Neural crest cell (in vitro differentiated cells): ENCODE measurements around the gene FBXL12. TPM values are rescaled to one million over a fixed set of nuclear protein-coding genes. Genes with fewer than 3 reads are reported as not detected.
A peak's percentile ranks its signal among the peaks of the same experiment; 100 is the strongest.
"Not testable (repeated sequence)": the region's sequence is repeated elsewhere in the genome, so short reads cannot be mapped to it uniquely, and the experiment has no call there.

ENCODE experiments used
- DNase-seq: peaks from one replicate; pipeline ENCODE4 v3.0.0; 2021; ENCODE audit warnings: low read depth, mixed read lengths, low spot score
- H3K27ac Mint-ChIP-seq: one replicate; pipeline ENCODE4 v1.8.0; 2021; ENCODE audit warnings: mild to moderate bottlenecking, mixed read lengths; ENCODE audit not compliant: unreplicated experiment
- H3K27me3 Mint-ChIP-seq: 2 replicates; pipeline ENCODE4 v1.8.0; 2021; ENCODE audit warnings: low read depth, mild to moderate bottlenecking, mixed read lengths
- H3K36me3 Mint-ChIP-seq: 2 replicates; pipeline ENCODE4 v1.8.0; 2021; ENCODE audit warnings: low read depth, mild to moderate bottlenecking, mixed read lengths
- H3K4me1 Mint-ChIP-seq: 2 replicates; pipeline ENCODE4 v1.8.0; 2021; ENCODE audit warnings: mixed read lengths
- H3K4me3 Mint-ChIP-seq: one replicate; pipeline ENCODE4 v1.8.0; 2021; ENCODE audit warnings: mild to moderate bottlenecking, mixed read lengths
- H3K9me3 Mint-ChIP-seq: 2 replicates; pipeline ENCODE4 v1.8.0; 2021; ENCODE audit warnings: mixed read lengths
- CTCF ChIP-seq: fragments of 200-600 bp; sonication (generic); conservative IDR thresholded peaks from 2 replicates; pipeline ENCODE4 v1.5.0; 2021; ENCODE audit warnings: antibody characterized with exemption, mild to moderate bottlenecking
- total RNA-seq: library from RNA; stranded (reverse); gene quantifications from 2 replicates; pipeline ENCODE4 v1.2.1, GENCODE V29; 2021

Gene FBXL12
- total RNA-seq, 1 donor from 2014 or later: 33.1 TPM

- H3K4me3 Mint-ChIP-seq: no peak overlapping the region
- no peak overlapping the region for H3K27ac Mint-ChIP-seq
- H3K9me3 Mint-ChIP-seq: no peaks in the 10 kb centered on the region
- peak; percentile 19 for DNase-seq
- peak; percentile 53 for TF ChIP-seq CTCF
- H3K4me1 Mint-ChIP-seq: no peaks in the 10 kb centered on the region
- peaks cover 5% of the 10 kb centered on the region for H3K36me3 Mint-ChIP-seq
- H3K27me3 Mint-ChIP-seq: no peaks in the 10 kb centered on the region
Measured at GRCh38 chr19:9847087-9847671, 28.3 kb upstream of the FBXL12 start.

- H3K4me3 Mint-ChIP-seq, H3K4me1 Mint-ChIP-seq, DNase-seq, H3K27ac Mint-ChIP-seq, H3K27me3 Mint-ChIP-seq, H3K9me3 Mint-ChIP-seq: not testable (repeated sequence)
- H3K36me3 Mint-ChIP-seq: peaks cover 14% of the 10 kb centered on the region
Measured at GRCh38 chr19:9843626-9844273, 24.9 kb upstream of the FBXL12 start.

- peaks cover 15% of the 10 kb centered on the region for H3K36me3 Mint-ChIP-seq
- H3K4me3 Mint-ChIP-seq: no peak overlapping the region
Measured at GRCh38 chr19:9842834-9843625, 24.2 kb upstream of the FBXL12 start.

DNA sequence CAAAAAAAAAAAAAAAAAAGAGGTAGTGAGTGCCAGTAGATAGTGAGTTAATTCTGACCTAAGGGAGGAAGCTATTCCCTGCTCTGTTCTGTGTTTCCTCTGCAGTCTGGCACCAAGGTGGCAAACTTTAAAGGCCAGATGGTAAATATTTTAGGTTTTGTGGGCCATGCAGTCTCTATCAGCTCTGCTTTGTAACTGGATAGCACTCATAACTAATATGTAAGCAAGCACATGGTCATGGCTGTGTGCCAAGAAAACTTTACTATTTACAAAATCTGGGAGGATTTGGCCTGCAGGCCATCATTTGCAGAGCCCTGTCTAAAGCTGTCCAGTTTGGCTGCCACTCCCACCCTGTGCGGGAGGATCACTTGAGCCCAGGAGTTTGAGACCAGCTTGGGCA, 20.5 kb upstream of the FBXL12 start:
- DNase-seq: no peak
- Mint-ChIP-seq H3K4me3 (peak overlapping the region; percentile 72), H3K36me3 (peaks cover 15% of the 10 kb centered on the region), H3K27ac (no peak overlapping the region), H3K27me3 (peaks cover 3% of the 10 kb centered on the region), H3K9me3 (no peaks in the 10 kb centered on the region), H3K4me1 (peaks cover 19% of the 10 kb centered on the region)
- TF ChIP-seq CTCF: no peak

More at GRCh38 chr19:9842834-9843625, 24.2 kb upstream of the FBXL12 start:
- H3K27ac Mint-ChIP-seq: no peak overlapping the region
- TF ChIP-seq CTCF: no peak
- H3K4me1 Mint-ChIP-seq: no peaks in the 10 kb centered on the region
- H3K9me3 Mint-ChIP-seq: no peaks in the 10 kb centered on the region
- H3K27me3 Mint-ChIP-seq: no peaks in the 10 kb centered on the region
- no peak for DNase-seq

- no peaks in the 10 kb centered on the region for H3K9me3 Mint-ChIP-seq
- DNase-seq: no peak
- peaks cover 23% of the 10 kb centered on the region for H3K4me1 Mint-ChIP-seq
- no peak overlapping the region for H3K27ac Mint-ChIP-seq
- H3K36me3 Mint-ChIP-seq: peaks cover 13% of the 10 kb centered on the region
- TF ChIP-seq CTCF: no peak
- H3K27me3 Mint-ChIP-seq: peaks cover 3% of the 10 kb centered on the region
- H3K4me3 Mint-ChIP-seq: peak overlapping the region; percentile 73
Measured at GRCh38 chr19:9838324-9838723, 19.4 kb upstream of the FBXL12 start.

DNA sequence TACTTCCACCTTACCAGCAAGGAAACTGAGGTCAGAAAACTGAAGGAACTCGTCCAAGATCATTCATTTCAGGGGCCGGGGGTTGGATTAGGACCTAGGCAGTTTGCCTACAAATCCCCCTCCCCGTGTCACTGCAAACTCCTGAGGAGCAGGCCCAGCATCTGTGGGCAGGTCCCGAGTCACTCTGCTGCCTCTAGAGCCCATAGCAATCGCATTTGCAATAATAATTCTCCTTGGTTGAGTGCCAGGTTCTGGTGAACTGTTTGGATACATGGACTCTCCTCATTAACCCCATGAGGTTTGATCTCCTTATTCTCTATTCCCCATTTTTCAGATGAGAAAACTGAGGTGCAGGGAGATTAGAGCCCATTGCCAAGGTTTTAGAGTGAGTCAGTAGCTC, 17.1 kb upstream of the FBXL12 start:
- H3K27ac Mint-ChIP-seq: peak overlapping the region; percentile 69
- peaks cover 3% of the 10 kb centered on the region for H3K36me3 Mint-ChIP-seq
- peaks cover 23% of the 10 kb centered on the region for H3K4me1 Mint-ChIP-seq
- peaks cover 3% of the 10 kb centered on the region for H3K27me3 Mint-ChIP-seq
- no peak for DNase-seq
- peak overlapping the region; percentile 95 for H3K4me3 Mint-ChIP-seq
- TF ChIP-seq CTCF: no peak
- H3K9me3 Mint-ChIP-seq: no peaks in the 10 kb centered on the region
